DOHH2 (cell line): ENCODE measurements around the gene PICK1.

Source experiments
- H3F3A ChIP-seq: fragments of 200-600 bp; sonication (generic), shearing (Covaris generic); 2 replicates; pipeline ENCODE4 v1.6.0; 2016; ENCODE audit warnings: antibody characterized with exemption, mild to moderate bottlenecking; ENCODE audit not compliant: control insufficient read depth, insufficient read depth
- H3K27ac ChIP-seq: fragments of 200-600 bp; sonication (generic); 2 replicates; pipeline ENCODE4 v1.5.1; 2014; ENCODE audit warnings: low read depth, mild to moderate bottlenecking, low read length, moderate library complexity
- H3K27me3 ChIP-seq: fragments of 200-600 bp; sonication (generic); 2 replicates; pipeline ENCODE4 v1.6.1; 2014; ENCODE audit warnings: mild to moderate bottlenecking, low read length, mixed read lengths; ENCODE audit not compliant: control insufficient read depth
- H3K36me3 ChIP-seq: fragments of 200-600 bp; sonication (generic); 2 replicates; pipeline ENCODE4 v1.6.1; 2014; ENCODE audit warnings: mild to moderate bottlenecking, low read length, moderate library complexity, mixed read lengths; ENCODE audit not compliant: control insufficient read depth
- H3K4me1 ChIP-seq: fragments of 200-600 bp; sonication (generic); 2 replicates; pipeline ENCODE4 v1.6.1; 2014; ENCODE audit warnings: mild to moderate bottlenecking, low read length, mixed read lengths; ENCODE audit not compliant: control insufficient read depth
- H3K4me2 ChIP-seq: fragments of 200-600 bp; sonication (generic); 2 replicates; pipeline ENCODE4 v1.6.0; 2014; ENCODE audit warnings: mild to moderate bottlenecking, low read length, moderate library complexity
- H3K4me3 ChIP-seq: fragments of 200-600 bp; sonication (generic); 2 replicates; pipeline ENCODE4 v1.5.1; 2014; ENCODE audit warnings: mild to moderate bottlenecking, low read length, mixed read lengths
- H3K79me2 ChIP-seq: fragments of 200-600 bp; sonication (generic); 2 replicates; pipeline ENCODE4 v1.6.1; 2014; ENCODE audit warnings: mild to moderate bottlenecking, low read length, mixed read lengths; ENCODE audit not compliant: control insufficient read depth
- H3K9me2 ChIP-seq: fragments of 200-600 bp; sonication (generic); replicated peaks from 2 replicates; pipeline ENCODE4 v1.6.1; 2014; ENCODE audit warnings: mild to moderate bottlenecking, low read length, mixed read lengths; ENCODE audit not compliant: control insufficient read depth
- H3K9me3 ChIP-seq: fragments of 200-600 bp; sonication (generic); 2 replicates; pipeline ENCODE4 v1.6.1; 2014; ENCODE audit warnings: antibody characterized with exemption, low read length, mixed read lengths; ENCODE audit not compliant: control insufficient read depth, insufficient read depth
- H4K20me1 ChIP-seq: fragments of 200-600 bp; sonication (generic); 2 replicates; pipeline ENCODE4 v1.6.0; 2014; ENCODE audit warnings: low read depth, mild to moderate bottlenecking, antibody characterized with exemption, low read length, moderate library complexity; ENCODE audit not compliant: control insufficient read depth, insufficient read depth
- CTCF ChIP-seq: fragments of 200-600 bp; sonication (generic); IDR thresholded peaks from one replicate; pipeline ENCODE4 v1.5.1; 2014; ENCODE audit warnings: antibody characterized with exemption, mild to moderate bottlenecking, low read depth, low read length; ENCODE audit not compliant: poor library complexity, severe bottlenecking
- EZH2phosphoT487 ChIP-seq: fragments of 200-600 bp; sonication (generic); IDR thresholded peaks from 2 replicates; pipeline ENCODE4 v1.6.1; 2017; ENCODE audit warnings: borderline replicate concordance, mild to moderate bottlenecking, antibody characterized with exemption, low read length, moderate library complexity, mixed read lengths

PICK1 gene

GRCh38 chr22:38014083-38014482, 43.1 kb upstream of the PICK1 start:
- Histone ChIP-seq H3K36me3 (no peaks in the 10 kb centered on the region), H3K9me2 (no peaks in the 10 kb centered on the region), H3F3A (no peaks in the 10 kb centered on the region), H3K9me3 (no peaks in the 10 kb centered on the region), H4K20me1 (no peaks in the 10 kb centered on the region), H3K4me1 (no peaks in the 10 kb centered on the region), H3K27me3 (peaks cover 8% of the 10 kb centered on the region), H3K4me2 (no peak overlapping the region), H3K79me2 (no peaks in the 10 kb centered on the region), H3K27ac (no peak overlapping the region), H3K4me3 (no peak overlapping the region)
- TF ChIP-seq CTCF (no peak), EZH2phosphoT487 (no peak)

- no peaks in the 10 kb centered on the region for H3K9me2 ChIP-seq
- H3K4me3 ChIP-seq, result no peak overlapping the region
- peaks cover 7% of the 10 kb centered on the region for H3K27me3 ChIP-seq
- no peaks in the 10 kb centered on the region for H3F3A ChIP-seq
- H3K4me2 ChIP-seq, result no peak overlapping the region
- H3K27ac ChIP-seq, result no peak overlapping the region
- H4K20me1 ChIP-seq, result no peaks in the 10 kb centered on the region
- no peaks in the 10 kb centered on the region for H3K79me2 ChIP-seq
- H3K36me3 ChIP-seq, result no peaks in the 10 kb centered on the region
- TF ChIP-seq EZH2phosphoT487 (no peak), CTCF (no peak)
- no peaks in the 10 kb centered on the region for H3K9me3 ChIP-seq
- no peaks in the 10 kb centered on the region for H3K4me1 ChIP-seq
Measured at GRCh38 chr22:38016182-38017151, 40.7 kb upstream of the PICK1 start.

GRCh38 chr22:38017272-38017920, 39.8 kb upstream of the PICK1 start:
- H3K4me2 ChIP-seq, result no peak overlapping the region
- no peaks in the 10 kb centered on the region for H3K4me1 ChIP-seq
- no peaks in the 10 kb centered on the region for H3F3A ChIP-seq
- H3K9me3 ChIP-seq, result no peaks in the 10 kb centered on the region
- H4K20me1 ChIP-seq, result no peaks in the 10 kb centered on the region
- H3K9me2 ChIP-seq, result no peaks in the 10 kb centered on the region
- no peaks in the 10 kb centered on the region for H3K36me3 ChIP-seq
- no peak overlapping the region for H3K4me3 ChIP-seq
- peaks cover 5% of the 10 kb centered on the region for H3K27me3 ChIP-seq
- no peak for TF ChIP-seq CTCF
- TF ChIP-seq EZH2phosphoT487, result no peak
- no peak overlapping the region for H3K27ac ChIP-seq
- no peaks in the 10 kb centered on the region for H3K79me2 ChIP-seq
